HUES48 (cell line): ENCODE data around the gene FLRT2.

Source experiments
- H3K27ac ChIP-seq: one replicate; pipeline ENCODE4 v1.7.0; 2013; ENCODE audit warnings: low read depth, low read length, inconsistent platforms
- H3K27me3 ChIP-seq: 2 replicates; pipeline ENCODE4 v1.6.1; 2013; ENCODE audit warnings: mild to moderate bottlenecking, low read length; ENCODE audit not compliant: control insufficient read depth, insufficient read depth
- H3K36me3 ChIP-seq: 2 replicates; pipeline ENCODE4 v1.6.1; 2013; ENCODE audit warnings: low read length; ENCODE audit not compliant: control insufficient read depth, insufficient read depth
- H3K4me1 ChIP-seq: 2 replicates; pipeline ENCODE4 v1.6.1; 2013; ENCODE audit warnings: mild to moderate bottlenecking, low read length; ENCODE audit not compliant: control insufficient read depth, insufficient read depth
- H3K4me3 ChIP-seq: 2 replicates; pipeline ENCODE4 v1.5.1; 2013; ENCODE audit warnings: mild to moderate bottlenecking, low read depth, low read length
- H3K9ac ChIP-seq: 2 replicates; pipeline ENCODE4 v1.6.1; 2013; ENCODE audit warnings: mild to moderate bottlenecking, low read depth, low read length, moderate library complexity
- H3K9me3 ChIP-seq: 2 replicates; pipeline ENCODE4 v1.6.1; 2013; ENCODE audit warnings: low read length; ENCODE audit not compliant: control insufficient read depth, insufficient read depth

Gene FLRT2

GRCh38 chr14:85531141-85531586, 1.2 kb downstream of the FLRT2 start:
- peaks cover 51% of the 10 kb centered on the region for H3K4me1 ChIP-seq
- peak overlapping the region; percentile 79 for H3K4me3 ChIP-seq
- H3K27me3 ChIP-seq: peaks cover 78% of the 10 kb centered on the region
- no peaks in the 10 kb centered on the region for H3K9me3 ChIP-seq
- H3K36me3 ChIP-seq: no peaks in the 10 kb centered on the region
- H3K9ac ChIP-seq: no peak overlapping the region
- H3K27ac ChIP-seq: no peak overlapping the region

- Histone ChIP-seq H3K27ac (no peak overlapping the region), H3K9ac (no peak overlapping the region), H3K9me3 (no peaks in the 10 kb centered on the region)
Measured at GRCh38 chr14:85531587-85532373, 1.8 kb downstream of the FLRT2 start.

GRCh38 chr14:85532374-85533022, 2.6 kb downstream of the FLRT2 start:
- peaks cover 58% of the 10 kb centered on the region for H3K4me1 ChIP-seq
- H3K9ac ChIP-seq: no peak overlapping the region
- no peaks in the 10 kb centered on the region for H3K36me3 ChIP-seq
- no peak overlapping the region for H3K27ac ChIP-seq
- H3K27me3 ChIP-seq: peaks cover 80% of the 10 kb centered on the region
- no peaks in the 10 kb centered on the region for H3K9me3 ChIP-seq
- peak overlapping the region; percentile 79 for H3K4me3 ChIP-seq

More at GRCh38 chr14:85531587-85532373, 1.8 kb downstream of the FLRT2 start:
- Histone ChIP-seq H3K27me3 (peaks cover 80% of the 10 kb centered on the region), H3K4me3 (peak overlapping the region; percentile 79), H3K36me3 (no peaks in the 10 kb centered on the region), H3K4me1 (peaks cover 57% of the 10 kb centered on the region)

GRCh38 chr14:85533023-85533860, 3.3 kb downstream of the FLRT2 start:
- H3K4me1 ChIP-seq: peaks cover 51% of the 10 kb centered on the region
- H3K4me3 ChIP-seq: peak overlapping the region; percentile 79
- H3K27me3 ChIP-seq: peaks cover 74% of the 10 kb centered on the region
- H3K27ac ChIP-seq: peak overlapping the region; percentile 68
- H3K9ac ChIP-seq: peak overlapping the region; percentile 43; the same call in 1 of the 2 replicates
- no peaks in the 10 kb centered on the region for H3K9me3 ChIP-seq
- no peaks in the 10 kb centered on the region for H3K36me3 ChIP-seq

- Histone ChIP-seq H3K9ac (no peak overlapping the region), H3K27me3 (peaks cover 67% of the 10 kb centered on the region), H3K4me1 (peaks cover 46% of the 10 kb centered on the region), H3K27ac (no peak overlapping the region), H3K36me3 (no peaks in the 10 kb centered on the region), H3K4me3 (peak overlapping the region; percentile 79), H3K9me3 (no peaks in the 10 kb centered on the region)
Measured at GRCh38 chr14:85533861-85534291, 3.9 kb downstream of the FLRT2 start.

GRCh38 chr14:85534458-85535293, 4.7 kb downstream of the FLRT2 start:
- Histone ChIP-seq H3K27ac (no peak overlapping the region), H3K9ac (no peak overlapping the region)

GRCh38 chr14:85535321-85535720, 5.4 kb downstream of the FLRT2 start:
- peaks cover 53% of the 10 kb centered on the region for H3K27me3 ChIP-seq
- peaks cover 37% of the 10 kb centered on the region for H3K4me1 ChIP-seq
- H3K27ac ChIP-seq: no peak overlapping the region
- no peaks in the 10 kb centered on the region for H3K9me3 ChIP-seq
- H3K4me3 ChIP-seq: peak overlapping the region; percentile 79
- H3K9ac ChIP-seq: no peak overlapping the region
- no peaks in the 10 kb centered on the region for H3K36me3 ChIP-seq

More at GRCh38 chr14:85534458-85535293, 4.7 kb downstream of the FLRT2 start:
- H3K4me3 ChIP-seq: peak overlapping the region; percentile 79
- no peaks in the 10 kb centered on the region for H3K9me3 ChIP-seq
- peaks cover 59% of the 10 kb centered on the region for H3K27me3 ChIP-seq
- H3K4me1 ChIP-seq: peaks cover 39% of the 10 kb centered on the region
- no peaks in the 10 kb centered on the region for H3K36me3 ChIP-seq

GRCh38 chr14:85535991-85536832, 6.3 kb downstream of the FLRT2 start:
- Histone ChIP-seq H3K27me3 (peaks cover 44% of the 10 kb centered on the region), H3K27ac (peak overlapping the region; percentile 30)

GRCh38 chr14:85536833-85537190, 6.9 kb downstream of the FLRT2 start:
- H3K4me3 ChIP-seq: no peak overlapping the region
- H3K9me3 ChIP-seq: no peaks in the 10 kb centered on the region
- peaks cover 33% of the 10 kb centered on the region for H3K4me1 ChIP-seq
- no peak overlapping the region for H3K9ac ChIP-seq
- H3K27ac ChIP-seq: no peak overlapping the region
- H3K27me3 ChIP-seq: peaks cover 38% of the 10 kb centered on the region
- H3K36me3 ChIP-seq: no peaks in the 10 kb centered on the region

More at GRCh38 chr14:85535991-85536832, 6.3 kb downstream of the FLRT2 start:
- H3K9me3 ChIP-seq: no peaks in the 10 kb centered on the region
- H3K9ac ChIP-seq: no peak overlapping the region
- H3K4me3 ChIP-seq: peak overlapping the region; percentile 18; the same call in 1 of the 2 replicates
- peaks cover 33% of the 10 kb centered on the region for H3K4me1 ChIP-seq
- H3K36me3 ChIP-seq: no peaks in the 10 kb centered on the region
